AG09309 (cell line): ENCODE measurements around the gene TBL1Y.

Experiments
- DNase-seq: peaks from one replicate; pipeline ENCODE4 v3.0.0-alpha.2; 2010; ENCODE audit warnings: low read depth
- H3K4me3 ChIP-seq: 2 replicates; pipeline ENCODE4 v1.5.1; 2011; ENCODE audit warnings: mild to moderate bottlenecking, low read depth, low read length, moderate library complexity; ENCODE audit not compliant: control insufficient read depth
- CTCF ChIP-seq: IDR thresholded peaks from 2 replicates; pipeline ENCODE4 v1.5.1; 2011; ENCODE audit warnings: mild to moderate bottlenecking, low read depth, low read length, inconsistent platforms; ENCODE audit not compliant: insufficient read depth, control insufficient read depth; ENCODE audit errors: missing control alignments

TBL1Y gene

GRCh38 chrY:6931779-6932396 is 21.4 kb downstream of the TBL1Y start:
- no peak overlapping the region for H3K4me3 ChIP-seq
- no peak for TF ChIP-seq CTCF
- no peak for DNase-seq

- DNase-seq: no peak
- H3K4me3 ChIP-seq: no peak overlapping the region
- TF ChIP-seq CTCF: no peak
Observed at GRCh38 chrY:6935497-6935896, 25.0 kb downstream of the TBL1Y start.

- H3K4me3 ChIP-seq: no peak overlapping the region
- no peak for DNase-seq
- no peak for TF ChIP-seq CTCF
Observed at GRCh38 chrY:6947695-6948094, 37.2 kb downstream of the TBL1Y start.

GRCh38 chrY:6948378-6948777 is 37.9 kb downstream of the TBL1Y start:
- TF ChIP-seq CTCF: no peak
- no peak overlapping the region for H3K4me3 ChIP-seq
- DNase-seq: no peak

DNA sequence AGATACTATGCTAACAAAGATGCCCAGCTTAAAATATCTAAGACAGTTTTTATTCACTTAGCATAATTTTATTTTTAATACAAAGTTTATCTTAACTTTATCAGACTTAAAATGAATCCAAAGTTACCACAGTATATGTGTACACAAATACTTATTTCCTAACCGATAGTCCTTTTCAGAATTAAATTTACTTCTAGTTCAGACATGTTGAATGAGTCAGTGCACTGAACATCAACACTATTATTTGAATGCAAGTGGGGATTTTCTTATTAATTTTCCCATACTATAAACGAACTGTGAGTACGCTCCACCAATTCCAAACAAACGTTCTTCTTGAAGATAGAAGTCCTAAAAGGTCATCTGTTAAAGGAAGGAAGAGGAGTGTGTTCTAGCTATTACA is 39.5 kb downstream of the TBL1Y start:
- no peak for DNase-seq
- no peak for TF ChIP-seq CTCF
- no peak overlapping the region for H3K4me3 ChIP-seq

DNA sequence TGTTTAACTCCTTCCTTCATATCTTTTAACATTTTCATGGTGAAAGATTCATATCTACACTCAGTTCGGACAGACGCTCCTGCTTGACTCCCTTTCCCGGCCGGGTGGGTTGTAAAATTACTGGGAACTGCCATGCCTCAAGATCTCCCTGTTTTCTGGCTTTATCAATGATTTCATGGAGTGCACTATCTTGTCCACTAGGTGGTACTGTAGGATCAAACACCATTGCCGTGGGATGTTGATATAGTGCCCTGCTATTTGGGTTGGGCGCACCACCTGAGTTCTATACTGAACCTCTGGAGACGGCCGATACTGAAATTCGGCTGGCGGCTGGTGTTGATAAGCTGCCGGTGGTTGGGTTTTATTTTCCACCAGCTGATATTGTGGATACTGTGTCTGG is 54.2 kb downstream of the TBL1Y start:
- H3K4me3 ChIP-seq: no peak overlapping the region
- TF ChIP-seq CTCF: no peak
- no peak for DNase-seq

DNA sequence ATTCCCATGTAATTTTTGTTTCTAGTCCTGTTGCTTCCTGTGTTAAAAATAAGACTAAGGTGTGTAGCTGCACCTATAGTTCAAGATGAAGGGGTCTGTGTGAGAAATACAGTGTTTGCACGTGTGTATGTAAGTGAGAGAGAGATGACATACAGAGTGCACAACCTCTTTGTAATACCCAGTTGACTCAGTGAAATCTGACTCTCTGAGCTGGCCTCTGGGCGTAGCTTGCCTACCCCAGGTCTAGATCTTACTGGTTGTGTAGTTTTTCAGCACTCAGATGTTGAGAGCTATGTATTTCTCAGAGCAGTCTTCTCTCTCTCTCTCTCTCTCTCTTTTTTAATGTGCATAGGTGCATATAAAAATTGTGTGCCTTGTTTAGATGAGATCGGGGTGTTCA is 56.0 kb downstream of the TBL1Y start:
- no peak for TF ChIP-seq CTCF
- no peak for DNase-seq
- H3K4me3 ChIP-seq: no peak overlapping the region
